HepG2 (cell line): ENCODE measurements around the gene OASL. TPM values are rescaled to one million over a fixed set of nuclear protein-coding genes. Genes with fewer than 3 reads are reported as not detected.

Experiments
- ATAC-seq: fragments of 200-7000 bp; cut with Tn5 transposase; 3 replicates; pipeline ENCODE4 v1.9.1; 2020; ENCODE audit warnings: mild to moderate bottlenecking, moderate library complexity
- BruUV-seq: library from RNA; stranded (reverse); fragments of 400-500 nt; replicated peaks from 2 replicates; lab custom pipeline; 2021; lab: Mats Ljungman, UMichigan
- CTCF ChIA-PET: fragments of 300-600 bp; formaldehyde crosslinking; extraction: SDS; loops from one replicate; lab custom pipeline; 2021; ENCODE audit warnings: low total read pairs, inconsistent platforms, low intra/inter-chr PET ratio; lab: Yijun Ruan, JAX
- POLR2A ChIA-PET: fragments of 350-600 bp; sonication (Branson Sonifier 250); formaldehyde crosslinking; loops from one replicate; lab custom pipeline; 2020; ENCODE audit warnings: antibody characterized with exemption, inconsistent platforms; lab: Yijun Ruan, JAX
- DNase-seq: peaks from one replicate; pipeline ENCODE4 v3.0.0-alpha.2; 2015; ENCODE audit warnings: low spot score
- FAIRE-seq: peaks from 3 replicates; lab custom pipeline; 2011; peaks lifted over from hg19 to GRCh38; lab: Jason Lieb, UNC
- H2AFZ ChIP-seq: one replicate; pipeline ENCODE4 v1.6.1; 2011; ENCODE audit warnings: low read length, inconsistent platforms
- H3K27ac ChIP-seq: fragments of 300-600 bp; 3 replicates; pipeline ENCODE4 v1.8.0; 2011; ENCODE audit warnings: mixed run types, mild to moderate bottlenecking, mixed read lengths, low read length, inconsistent platforms; ENCODE audit not compliant: insufficient read depth; ENCODE audit errors: extremely low read length
- H3K27me3 ChIP-seq, 2 experiments: fragments of 200-600 bp in 1 of 2; 2 replicates in 1 of 2; 3 replicates in 1 of 2; pipeline versions ENCODE4 v1.6.0 to v1.8.0; 2011; ENCODE audit warnings: low read length in 2 of 2, mild to moderate bottlenecking in 2 of 2, moderate library complexity in 2 of 2, inconsistent platforms in 1 of 2; ENCODE audit not compliant: insufficient read depth in 2 of 2, control insufficient read depth in 1 of 2
- H3K36me3 ChIP-seq, 2 experiments: fragments of 200-600 bp in 1 of 2; replicated peaks in 1 of 2; 2 replicates in 1 of 2; 3 replicates in 1 of 2; pipeline versions ENCODE4 v1.5.1 to v1.8.0; 2011; ENCODE audit warnings: low read length in 2 of 2, inconsistent platforms in 1 of 2; ENCODE audit not compliant: insufficient read depth in 2 of 2, control insufficient read depth in 1 of 2
- H3K4me1 ChIP-seq: 2 replicates; pipeline ENCODE4 v1.5.1; 2012; ENCODE audit warnings: low read length, inconsistent platforms; ENCODE audit not compliant: insufficient read depth
- H3K4me2 ChIP-seq: 2 replicates; pipeline ENCODE4 v1.6.0; 2011; ENCODE audit warnings: low read depth, low read length, inconsistent platforms
- H3K4me3 ChIP-seq, 3 experiments: fragments of 200-600 bp in 1 of 3; sonication (generic), shearing (Covaris generic) in 1 of 3; replicated peaks in 1 of 3; 2 replicates each; pipeline ENCODE4 v1.5.1; 2011 to 2016; ENCODE audit warnings: low read length in 3 of 3, inconsistent platforms in 2 of 3, low read depth in 2 of 3, mild to moderate bottlenecking in 2 of 3, control low read depth in 1 of 3, mixed read lengths in 1 of 3; ENCODE audit not compliant: insufficient read depth in 1 of 3
- H3K79me2 ChIP-seq: one replicate; pipeline ENCODE4 v1.6.1; 2011; ENCODE audit warnings: low read length, inconsistent platforms; ENCODE audit not compliant: insufficient read depth
- H3K9ac ChIP-seq: 2 replicates; pipeline ENCODE4 v1.6.0; 2011; ENCODE audit warnings: mild to moderate bottlenecking, low read depth, low read length, inconsistent platforms; ENCODE audit not compliant: insufficient read depth
- H3K9me3 ChIP-seq: 2 replicates; pipeline ENCODE4 v1.5.1; 2012; ENCODE audit warnings: mild to moderate bottlenecking, low read length
- H4K20me1 ChIP-seq: 2 replicates; pipeline ENCODE4 v1.6.0; 2011; ENCODE audit warnings: inconsistent platforms, mild to moderate bottlenecking, low read length, moderate library complexity; ENCODE audit not compliant: insufficient read depth
- AGO2 ChIP-seq: fragments of 200-400 bp; formaldehyde crosslinking; optimal IDR thresholded peaks from 2 replicates; pipeline ENCODE3; 2017; ENCODE audit warnings: mild to moderate bottlenecking, low read depth, low read length, moderate library complexity
- BORCS8-MEF2B ChIP-seq: sonication (generic); formaldehyde crosslinking; IDR thresholded peaks from 2 replicates; pipeline ENCODE4 v1.8.0; 2022; ENCODE audit warnings: mild to moderate bottlenecking, missing genetic modification reagents
- HOXA9 ChIP-seq: sonication (generic); formaldehyde crosslinking; IDR thresholded peaks from 2 replicates; pipeline ENCODE4 v1.8.1; 2022; ENCODE audit warnings: missing genetic modification reagents, mild to moderate bottlenecking, moderate library complexity, borderline replicate concordance
- ISL2 ChIP-seq: sonication (generic); formaldehyde crosslinking; IDR thresholded peaks from 2 replicates; pipeline ENCODE4 v1.5.0; 2020; ENCODE audit warnings: missing genetic modification reagents
- PAF1 ChIP-seq: IDR thresholded peaks from 2 replicates; pipeline ENCODE4 v1.6.1; 2016; ENCODE audit warnings: missing genetic modification reagents, missing compliant biosample characterization
- POLR2AphosphoS5 ChIP-seq: IDR thresholded peaks from 2 replicates; pipeline ENCODE4 v1.6.1; 2012; ENCODE audit warnings: low read depth, low read length
- POLR2G ChIP-seq: fragments of 200-400 bp; formaldehyde crosslinking; IDR thresholded peaks from 2 replicates; pipeline ENCODE4 v1.6.1; 2018; ENCODE audit warnings: mild to moderate bottlenecking, low read depth, low read length, moderate library complexity
- RBFOX2 ChIP-seq: fragments of 200-400 bp; formaldehyde crosslinking; IDR thresholded peaks from 2 replicates; pipeline ENCODE4 v1.6.1; 2017; ENCODE audit warnings: low read depth, mild to moderate bottlenecking, low read length
- RBM22 ChIP-seq: fragments of 200-400 bp; formaldehyde crosslinking; optimal IDR thresholded peaks from 2 replicates; pipeline ENCODE3; 2017; ENCODE audit warnings: mild to moderate bottlenecking, low read length, moderate library complexity
- ZNF234 ChIP-seq: sonication (generic); formaldehyde crosslinking; conservative IDR thresholded peaks from 2 replicates; pipeline ENCODE4 v1.5.1; 2020; ENCODE audit warnings: mild to moderate bottlenecking, missing genetic modification reagents
- ZNF414 ChIP-seq: sonication (generic); formaldehyde crosslinking; IDR thresholded peaks from 2 replicates; pipeline ENCODE4 v1.5.0; 2020; ENCODE audit warnings: missing genetic modification reagents
- WGBS: methylation state at CpG from one replicate; pipeline ENCODE4 v1.1.6; 2017; ENCODE audit warnings: low lambda C conversion rate; 5-methylcytosine and 5-hydroxymethylcytosine counted together
- in situ Hi-C: cut with HindIII; loops from 2 replicates; pipeline ENCODE4 v1.10.0; 2017; ENCODE audit warnings: low pct_unique_long_range_greater_than_20kb; ENCODE audit not compliant: extremely low pct_ligation_motif_present
- intact Hi-C: fragments of 100-400 bp; cut with micrococcal nuclease; formaldehyde crosslinking; loops from one replicate; pipeline ENCODE4 v1.10.0; 2022; ENCODE audit not compliant: unreplicated experiment
- polyA plus RNA-seq, 8 experiments: library from polyadenylated mRNA; depleted of rRNA in 3 of 8; stranded (reverse) in 7 of 8; unstranded in 1 of 8; fragments of >200 nt; fragmentation: Illumina TruSeq in 4 of 8; extraction: Trizol in 4 of 8; gene quantifications; 2 replicates each; pipeline versions ENCODE4 v1.2.1 to v1.2.3, GENCODE V29; 2011 to 2016; ENCODE audit warnings: low read depth in 4 of 8, missing spikeins in 1 of 8, mixed read lengths in 1 of 8; ENCODE audit not compliant: insufficient read depth in 1 of 8
- total RNA-seq, 5 experiments: library from RNA; depleted of rRNA; stranded (reverse); fragments of >200 nt; fragmentation: Illumina TruSeq; extraction: Trizol; gene quantifications; 2 replicates each; pipeline ENCODE4 v1.2.3, GENCODE V29; 2016; ENCODE audit warnings: low read depth in 1 of 5

The OASL gene
- total and polyA plus RNA-seq, 2 of the 13 experiments (the other 11 are each of a cell fraction or from before 2014, with no cell fraction given) = 0.11 to 0.22 TPM

DNA sequence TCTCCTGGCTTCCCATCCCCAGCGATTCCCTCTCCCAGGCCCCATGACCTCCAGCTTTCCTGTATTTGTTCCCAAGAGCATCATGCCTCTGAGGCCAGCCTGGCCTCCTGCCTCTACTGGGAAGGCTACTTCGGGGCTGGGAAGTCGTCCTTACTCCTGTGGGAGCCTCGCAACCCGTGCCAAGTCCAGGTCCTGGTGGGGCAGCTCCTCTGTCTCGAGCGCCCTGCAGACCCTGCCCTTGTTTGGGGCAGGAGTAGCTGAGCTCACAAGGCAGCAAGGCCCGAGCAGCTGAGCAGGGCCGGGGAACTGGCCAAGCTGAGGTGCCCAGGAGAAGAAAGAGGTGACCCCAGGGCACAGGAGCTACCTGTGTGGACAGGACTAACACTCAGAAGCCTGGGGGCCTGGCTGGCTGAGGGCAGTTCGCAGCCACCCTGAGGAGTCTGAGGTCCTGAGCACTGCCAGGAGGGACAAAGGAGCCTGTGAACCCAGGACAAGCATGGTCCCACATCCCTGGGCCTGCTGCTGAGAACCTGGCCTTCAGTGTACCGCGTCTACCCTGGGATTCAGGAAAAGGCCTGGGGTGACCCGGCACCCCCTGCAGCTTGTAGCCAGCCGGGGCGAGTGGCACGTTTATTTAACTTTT is 37.1 kb downstream of the OASL start (continued):
- TF ChIP-seq BORCS8-MEF2B (CRISPR knock-in tag) (0 out of 2 replicates have a peak, but pooled peaks have one; percentile 16), ZNF414 (CRISPR knock-in tag) (0 out of 2 replicates have a peak, but pooled peaks have one; percentile 37), ISL2 (CRISPR knock-in tag) (no peak), RBM22 (peak; percentile 9), HOXA9 (CRISPR knock-in tag) (0 out of 2 replicates have a peak, but pooled peaks have one; percentile 62), RBFOX2 (peak; percentile 53; the same call in 1 of the 2 replicates), PAF1 (0 out of 2 replicates have a peak, but pooled peaks have one; percentile 30), POLR2G (peak; percentile 34; the same call in 1 of the 2 replicates)

DNA sequence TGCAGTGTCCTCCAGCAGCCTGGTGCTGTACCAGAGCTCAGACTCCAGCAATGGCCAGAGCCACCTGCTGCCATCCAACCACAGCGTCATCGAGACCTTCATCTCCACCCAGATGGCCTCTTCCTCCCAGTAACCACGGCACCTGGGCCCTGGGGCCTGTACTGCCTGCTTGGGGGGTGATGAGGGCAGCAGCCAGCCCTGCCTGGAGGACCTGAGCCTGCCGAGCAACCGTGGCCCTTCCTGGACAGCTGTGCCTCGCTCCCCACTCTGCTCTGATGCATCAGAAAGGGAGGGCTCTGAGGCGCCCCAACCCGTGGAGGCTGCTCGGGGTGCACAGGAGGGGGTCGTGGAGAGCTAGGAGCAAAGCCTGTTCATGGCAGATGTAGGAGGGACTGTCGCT is 38.0 kb downstream of the OASL start:
- Histone ChIP-seq H3K9me3 (no peaks in the 10 kb centered on the region), H3K79me2 (no peaks in the 10 kb centered on the region), H3K4me2 (no peak overlapping the region), H3K4me1 (peaks cover 16% of the 10 kb centered on the region; the same call in 1 of the 2 replicates), H3K9ac (no peak overlapping the region), H4K20me1 (0 out of 2 replicates have a peak, but pooled peaks cover 3% of the 10 kb centered on the region), H3K27ac (no peak overlapping the region), H3K4me3 (no peak overlapping the region), H2AFZ (no peak overlapping the region), H3K27me3 (no peaks in the 10 kb centered on the region), H3K36me3 (peaks cover 46 to 90% of the 10 kb centered on the region in 2 experiments)
- no CpG with 5 or more reads among the region's 11 CpGs for WGBS
- ATAC-seq (peak; percentile 1; the same call in 2 of the 3 replicates), DNase-seq (no peak), FAIRE-seq (no peak)
- ChIA-PET POLR2A (interaction anchor here (0.7 to 6.7 kb wide), 7 partner anchors 8 to 296 kb away, joined by 3 to 114 read pairs (median 12); partner anchors contain the start of genes C12orf43 and HNF1A), CTCF (no interaction called here)
- intact Hi-C loops (no loop called here), in situ Hi-C loops (no loop called here)
- TF ChIP-seq RBFOX2 (peak; percentile 67), POLR2G (peak; percentile 3; the same call in 1 of the 2 replicates), AGO2 (peak; percentile 76), ZNF234 (CRISPR knock-in tag) (no peak), POLR2AphosphoS5 (peak; percentile 12; the same call in 1 of the 2 replicates)
- no TSS peak for BruUV-seq
